Inflammatory macrophage treated with lipopolysaccharide for 1 hour (primary cell): ENCODE data around the gene CYP2F1.
"Not testable (repeated sequence)": the region's sequence is repeated elsewhere in the genome, so short reads cannot be mapped to it uniquely, and the experiment has no call there.

ENCODE experiments used
- DNase-seq, 2 donors: peaks; one replicate each; pipeline ENCODE4 v3.0.0-alpha.2; 2020 to 2022

The CYP2F1 gene, protein sequence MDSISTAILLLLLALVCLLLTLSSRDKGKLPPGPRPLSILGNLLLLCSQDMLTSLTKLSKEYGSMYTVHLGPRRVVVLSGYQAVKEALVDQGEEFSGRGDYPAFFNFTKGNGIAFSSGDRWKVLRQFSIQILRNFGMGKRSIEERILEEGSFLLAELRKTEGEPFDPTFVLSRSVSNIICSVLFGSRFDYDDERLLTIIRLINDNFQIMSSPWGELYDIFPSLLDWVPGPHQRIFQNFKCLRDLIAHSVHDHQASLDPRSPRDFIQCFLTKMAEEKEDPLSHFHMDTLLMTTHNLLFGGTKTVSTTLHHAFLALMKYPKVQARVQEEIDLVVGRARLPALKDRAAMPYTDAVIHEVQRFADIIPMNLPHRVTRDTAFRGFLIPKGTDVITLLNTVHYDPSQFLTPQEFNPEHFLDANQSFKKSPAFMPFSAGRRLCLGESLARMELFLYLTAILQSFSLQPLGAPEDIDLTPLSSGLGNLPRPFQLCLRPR

DNA sequence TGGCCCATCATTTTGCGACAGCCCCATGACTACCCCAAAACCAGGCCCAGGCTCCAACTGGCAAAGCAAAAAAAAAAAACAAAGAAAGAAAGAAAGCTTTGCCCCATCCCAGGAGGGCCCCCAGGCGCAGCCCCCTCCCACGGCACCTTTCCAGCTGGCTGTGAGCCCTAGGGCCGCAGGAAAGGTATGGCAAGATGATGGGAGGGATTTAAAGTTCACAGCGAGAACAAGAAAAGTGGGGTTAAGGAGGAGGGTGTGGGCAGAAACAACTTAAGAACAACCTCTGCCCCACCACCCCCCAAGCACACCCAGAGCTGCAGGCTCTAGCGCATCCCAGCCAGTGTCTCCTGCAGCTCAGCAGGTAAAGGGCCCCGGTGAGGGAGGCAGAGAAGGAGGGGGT lies at the start of gene CYP2F1:
CYP2F1 (plus strand) TSS at position 301 of the 400 bp plus-strand sequence. CDS start 1,757 bp downstream, outside the sequence.
- no peak for DNase-seq

DNA sequence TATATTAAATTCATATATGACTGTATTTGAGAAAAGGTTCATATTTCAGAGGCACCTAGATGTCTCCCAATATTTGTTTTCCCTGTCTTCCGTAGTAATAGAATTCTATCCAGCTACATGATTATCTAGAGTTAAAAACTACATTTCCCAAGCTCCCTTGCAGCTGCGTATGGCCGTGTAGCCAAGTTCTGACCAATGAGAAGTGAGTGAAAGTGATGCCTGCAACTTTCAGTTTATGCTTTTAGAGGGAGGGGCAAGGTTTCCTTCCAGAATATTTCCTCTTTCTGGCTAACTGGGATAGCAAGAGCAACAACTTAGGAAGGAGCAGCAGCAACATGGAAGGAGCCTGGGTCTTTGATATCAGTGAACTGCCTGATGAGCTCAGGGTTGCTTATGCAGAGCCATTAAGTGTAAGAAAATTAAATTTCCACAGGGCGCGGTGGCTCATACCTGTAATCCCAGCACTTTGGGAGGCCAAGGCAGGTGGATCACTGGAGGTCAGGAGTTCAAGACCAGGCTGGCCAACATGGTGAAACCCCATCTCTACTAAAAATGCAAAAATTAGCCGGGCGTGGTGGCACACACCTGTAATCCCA lies 49.2 kb upstream of the CYP2F1 start:
- peak in 1 of 2 donors; percentile 13 for DNase-seq

DNA sequence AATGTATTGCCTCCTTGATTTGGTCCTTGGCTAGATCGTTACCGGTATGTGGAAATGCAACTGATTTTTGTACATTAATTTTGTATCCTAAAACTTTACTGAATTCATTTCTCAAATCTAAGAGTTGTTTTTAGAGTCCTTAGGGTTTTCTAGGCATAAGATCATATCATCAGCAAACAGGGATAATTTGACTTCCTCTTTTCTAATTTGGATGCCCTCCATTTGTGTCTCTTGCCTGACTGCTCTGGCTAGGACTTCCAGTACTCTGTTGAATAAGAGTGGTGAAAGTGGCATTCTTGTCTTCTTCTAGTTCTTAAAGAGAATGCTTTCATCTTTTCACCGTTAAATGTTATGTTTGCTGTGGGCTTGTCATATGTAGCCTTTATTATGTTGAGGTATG lies 37.9 kb upstream of the CYP2F1 start:
- no peak for DNase-seq

DNA sequence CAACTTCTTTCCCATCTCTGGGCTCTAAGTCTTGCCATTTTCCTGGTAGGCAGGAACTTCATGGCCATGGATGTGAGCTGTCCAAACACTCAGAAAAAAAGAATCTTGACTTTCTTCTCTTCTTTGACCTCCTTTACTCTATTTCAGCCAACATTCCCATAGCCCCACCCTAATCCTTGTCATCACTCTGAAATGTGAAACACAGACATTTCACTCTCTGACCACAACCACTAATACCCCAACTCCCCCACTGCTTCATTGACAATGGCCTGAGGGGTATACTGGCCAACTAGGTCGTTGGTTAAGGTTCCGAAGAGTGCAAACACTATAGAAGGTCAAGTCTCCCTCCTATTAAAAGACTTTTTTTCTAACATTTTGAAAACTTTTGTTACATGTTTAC lies 30.7 kb upstream of the CYP2F1 start:
- DNase-seq, result no peak

DNA sequence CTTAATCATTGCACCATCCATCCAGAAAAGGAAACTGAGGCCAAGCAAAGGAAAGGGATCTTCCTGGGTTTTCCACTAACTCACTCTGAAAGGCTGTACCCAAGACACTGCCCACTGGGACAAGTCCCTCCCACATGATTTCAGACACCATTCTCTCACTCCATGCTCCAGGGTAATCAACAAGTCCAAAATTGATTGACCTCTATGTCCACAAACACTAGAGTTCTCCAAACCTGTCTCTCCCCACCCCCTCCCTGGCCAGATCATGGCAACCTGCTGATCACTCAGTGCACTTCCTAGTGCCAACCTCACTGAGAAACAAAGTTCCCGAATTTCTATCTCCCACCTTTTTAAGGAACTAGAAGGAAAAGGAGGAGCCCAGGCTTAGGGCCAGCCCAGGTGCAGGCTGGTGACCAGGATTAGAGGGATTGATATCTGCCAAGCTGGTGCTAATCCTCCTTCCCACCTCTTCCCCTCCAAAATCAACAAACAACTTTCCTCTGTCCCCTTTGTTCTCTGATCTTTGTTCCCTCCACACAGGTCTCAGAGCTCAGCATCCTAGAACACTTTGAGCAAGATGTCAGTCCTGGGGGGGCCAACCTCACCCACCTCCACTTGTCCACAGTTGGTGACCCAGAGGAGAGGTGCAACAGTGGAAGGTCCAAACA lies 28.4 kb upstream of the CYP2F1 start:
- no peak for DNase-seq

DNA sequence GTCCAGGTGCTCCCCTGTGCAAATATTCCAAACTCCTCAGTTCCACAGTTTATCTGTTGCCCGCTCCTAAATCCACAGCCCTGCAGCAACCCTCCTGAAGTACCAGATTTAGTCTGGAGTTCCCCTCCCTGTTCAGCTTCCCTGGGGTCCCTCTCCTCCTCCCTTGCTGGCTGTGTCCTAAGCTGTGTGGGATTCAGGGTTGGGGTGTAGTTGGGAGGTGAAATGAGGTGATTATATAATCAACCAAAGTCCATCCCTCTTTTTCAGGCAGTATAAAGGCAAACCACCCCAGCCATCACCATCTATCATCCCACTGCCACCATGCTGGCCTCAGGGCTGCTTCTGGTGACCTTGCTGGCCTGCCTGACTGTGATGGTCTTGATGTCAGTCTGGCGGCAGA lies 26.1 kb upstream of the CYP2F1 start, which contains the start of gene CYP2A13:
CYP2A13 (plus strand) TSS at position 301 of the 400 bp plus-strand sequence; CDS start at position 322, 21 bp downstream.
- DNase-seq, result no peak

DNA sequence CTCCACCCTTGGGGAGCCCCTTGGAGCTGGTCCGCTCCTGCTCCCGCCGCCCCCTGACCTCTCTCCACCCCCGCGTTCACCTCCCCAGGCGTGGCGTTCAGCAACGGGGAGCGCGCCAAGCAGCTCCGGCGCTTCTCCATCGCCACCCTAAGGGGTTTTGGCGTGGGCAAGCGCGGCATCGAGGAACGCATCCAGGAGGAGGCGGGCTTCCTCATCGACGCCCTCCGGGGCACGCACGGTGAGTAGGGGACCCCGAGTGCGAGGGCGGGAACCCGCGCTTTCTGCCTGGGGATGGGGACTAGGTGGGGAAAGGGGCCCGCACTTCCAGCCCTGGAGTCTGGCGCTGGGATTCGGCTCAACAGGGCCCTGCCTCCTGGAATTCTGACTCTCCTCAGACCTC lies 24.3 kb upstream of the CYP2F1 start:
- no peak for DNase-seq

DNA sequence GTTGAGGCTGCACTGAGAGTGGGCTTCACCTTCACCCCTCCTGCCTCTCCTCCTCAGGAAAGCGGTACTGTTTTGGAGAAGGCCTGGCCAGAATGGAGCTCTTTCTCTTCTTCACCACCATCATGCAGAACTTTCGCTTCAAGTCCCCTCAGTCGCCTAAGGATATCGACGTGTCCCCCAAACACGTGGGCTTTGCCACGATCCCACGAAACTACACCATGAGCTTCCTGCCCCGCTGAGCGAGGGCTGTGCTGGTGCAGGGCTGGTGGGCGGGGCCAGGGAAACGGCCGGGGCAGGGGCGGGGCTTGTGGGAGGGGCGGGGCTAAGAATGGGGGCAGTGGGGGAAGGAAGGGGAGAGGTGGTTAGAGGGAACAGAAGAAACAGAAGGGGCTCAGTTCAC lies 18.5 kb upstream of the CYP2F1 start:
- DNase-seq, result no peak

DNA sequence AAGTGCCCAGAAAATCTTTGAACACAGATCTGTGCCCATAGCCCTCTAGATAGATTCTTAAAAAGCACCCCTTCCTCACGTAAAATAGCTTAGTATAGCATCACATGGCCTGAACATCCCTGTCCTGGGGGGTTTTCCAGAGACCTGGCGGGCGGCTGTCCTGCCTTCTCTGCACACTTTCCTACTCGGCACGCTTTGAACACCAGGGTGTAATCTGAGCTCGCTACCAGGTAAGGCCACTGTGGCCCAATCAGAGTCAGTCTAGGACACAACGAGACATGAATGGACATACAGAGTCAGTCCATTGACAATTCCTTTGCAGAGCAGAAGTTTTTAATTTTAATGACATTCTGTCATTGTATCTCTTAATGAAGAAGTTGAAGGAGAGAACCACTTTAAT lies 17.9 kb upstream of the CYP2F1 start:
- DNase-seq, result no peak

DNA sequence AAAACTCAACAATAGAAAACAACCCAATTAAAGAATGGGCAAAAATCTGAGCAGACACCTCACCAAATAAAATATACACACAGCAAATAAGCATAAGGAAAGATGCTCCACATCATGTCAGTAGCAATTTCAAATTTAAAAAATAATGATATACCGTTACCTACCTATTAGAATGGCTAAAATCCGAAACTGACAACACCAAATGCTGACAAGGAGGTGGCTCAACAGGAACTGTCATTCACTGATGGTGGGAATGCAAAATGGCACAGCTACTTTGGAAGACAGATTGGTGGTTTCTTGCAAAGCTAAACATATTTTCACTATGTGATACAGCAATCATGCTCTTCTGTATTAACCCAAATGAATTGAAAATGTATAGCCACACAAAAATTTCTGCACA lies 16.9 kb upstream of the CYP2F1 start:
- DNase-seq, result no peak

DNA sequence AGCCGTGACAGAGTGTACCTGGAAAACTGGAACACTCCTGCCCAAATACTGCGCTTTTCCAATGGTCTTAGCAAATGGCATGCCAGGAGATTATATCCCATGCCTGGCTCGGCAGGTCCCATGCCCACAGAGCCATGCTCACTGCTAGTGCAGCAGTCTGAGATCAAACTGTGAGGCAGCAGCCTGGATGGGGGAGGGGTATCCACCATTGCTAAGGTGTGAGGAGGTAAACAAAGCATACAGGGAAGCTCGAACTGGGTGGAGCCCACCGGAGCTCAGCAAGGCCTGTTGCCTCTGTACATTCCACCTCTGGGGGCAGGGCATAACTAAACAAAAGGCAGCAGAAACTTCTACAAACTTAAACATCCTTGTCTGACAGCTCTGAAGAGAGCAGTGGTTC lies 15.5 kb upstream of the CYP2F1 start:
- no peak for DNase-seq

DNA sequence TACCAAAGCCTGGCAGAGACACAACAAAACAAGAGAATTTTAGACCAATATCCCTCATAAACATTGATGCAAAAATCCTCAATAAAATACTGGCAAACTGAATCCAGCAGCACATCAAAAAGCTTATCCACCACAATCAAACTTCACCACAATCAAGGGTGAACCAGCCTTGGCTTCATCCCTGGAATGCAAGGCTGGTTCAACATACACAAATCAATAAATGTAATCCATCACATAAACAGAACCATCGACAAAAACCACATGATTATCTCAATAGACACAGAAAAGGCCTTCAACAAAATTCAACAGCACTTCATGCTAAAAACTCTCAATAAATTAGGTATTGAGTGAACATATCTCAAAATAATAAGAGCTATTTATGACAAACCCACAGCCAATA lies 12.0 kb upstream of the CYP2F1 start:
- DNase-seq, result not testable (repeated sequence)

DNA sequence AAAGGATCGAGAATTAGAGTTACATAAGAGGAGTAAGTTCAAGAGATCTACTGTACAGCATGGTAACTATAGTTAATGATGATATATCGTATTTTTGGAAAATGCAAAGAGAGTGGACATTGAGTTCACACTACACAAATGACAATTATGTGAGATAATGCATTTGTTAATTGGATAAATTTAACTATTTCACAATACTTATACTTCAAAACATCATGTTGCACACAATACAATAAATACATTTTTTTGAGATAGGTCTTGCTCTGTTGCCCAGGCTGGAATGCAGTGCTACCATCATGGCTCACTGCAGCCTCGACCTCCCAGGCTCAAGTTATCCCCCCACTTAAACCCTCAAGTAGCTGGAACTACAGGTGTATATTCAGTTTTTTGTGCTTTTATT lies 8.1 kb upstream of the CYP2F1 start:
- no peak for DNase-seq

DNA sequence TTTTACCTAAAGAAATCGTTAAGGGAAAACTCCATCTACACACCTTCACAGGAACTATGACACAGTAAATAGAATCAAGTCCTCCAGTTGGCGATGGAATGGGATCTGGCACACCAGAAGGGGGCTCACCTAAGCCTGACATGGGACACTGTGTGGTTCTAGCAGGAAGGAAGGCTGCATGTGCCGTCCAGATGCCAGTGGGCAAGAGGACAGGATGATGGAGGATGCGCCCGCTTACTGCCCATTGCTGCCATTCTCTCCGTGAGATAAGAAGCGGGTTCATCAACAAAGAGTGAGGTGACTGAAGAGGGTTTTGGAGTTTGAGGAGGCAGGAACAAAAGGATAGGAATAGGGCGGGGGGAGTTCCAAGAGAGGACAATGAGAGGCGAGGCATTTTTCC lies 2.9 kb upstream of the CYP2F1 start:
- DNase-seq, result no peak

DNA sequence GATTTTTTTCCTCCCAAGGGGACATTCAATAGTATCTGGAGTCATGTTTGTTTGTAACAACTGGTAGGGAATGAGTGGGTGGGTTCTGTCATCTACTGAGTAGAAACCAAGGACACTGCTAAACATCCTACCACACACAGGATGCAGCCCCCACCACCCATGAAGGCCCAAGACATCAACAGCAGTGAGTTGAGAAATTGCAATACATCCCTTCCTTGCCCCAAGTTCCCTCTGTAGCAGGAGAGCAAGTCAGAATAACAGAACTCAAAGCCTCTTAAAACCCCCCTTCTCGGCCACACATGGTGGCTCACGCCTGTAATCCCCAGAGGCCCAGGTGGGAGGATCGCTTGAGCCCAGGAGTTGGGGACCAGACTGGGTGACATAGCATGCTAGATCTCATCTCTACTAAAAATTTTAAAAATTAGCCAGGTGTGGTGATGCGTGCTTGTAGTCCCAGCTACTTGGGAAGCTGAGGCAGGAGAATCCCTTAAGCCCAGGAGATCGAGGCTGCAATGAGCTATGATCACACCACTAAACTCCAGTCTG lies 2.4 kb upstream of the CYP2F1 start:
- DNase-seq, result no peak

DNA sequence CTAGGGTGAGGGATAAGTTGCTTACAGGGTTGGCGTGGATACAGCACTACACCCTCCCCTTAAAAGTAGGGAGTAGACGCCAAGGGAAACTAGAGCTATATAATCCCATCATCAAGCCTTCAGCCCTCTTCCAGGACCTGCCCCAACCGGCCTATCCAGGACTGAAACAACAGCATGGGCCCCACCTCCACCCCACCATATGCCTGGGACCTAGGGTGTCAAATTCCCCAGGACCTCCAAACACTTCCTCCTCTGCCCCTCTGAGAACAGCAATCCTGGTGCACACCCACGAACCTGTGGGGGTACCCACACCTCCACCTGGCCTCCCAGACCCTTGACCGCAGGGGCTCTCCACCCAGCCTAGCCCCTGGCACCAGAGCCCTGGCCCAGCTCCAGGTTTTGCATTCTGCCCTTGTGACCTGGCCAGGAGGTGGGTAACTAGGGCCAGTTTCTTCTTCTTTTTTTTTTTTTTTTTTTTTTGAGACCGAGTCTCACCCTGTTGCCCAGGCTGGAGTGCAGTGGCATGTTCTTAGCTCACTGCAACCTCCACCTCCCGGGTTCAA lies 1.4 kb upstream of the CYP2F1 start:
- no peak for DNase-seq

DNA sequence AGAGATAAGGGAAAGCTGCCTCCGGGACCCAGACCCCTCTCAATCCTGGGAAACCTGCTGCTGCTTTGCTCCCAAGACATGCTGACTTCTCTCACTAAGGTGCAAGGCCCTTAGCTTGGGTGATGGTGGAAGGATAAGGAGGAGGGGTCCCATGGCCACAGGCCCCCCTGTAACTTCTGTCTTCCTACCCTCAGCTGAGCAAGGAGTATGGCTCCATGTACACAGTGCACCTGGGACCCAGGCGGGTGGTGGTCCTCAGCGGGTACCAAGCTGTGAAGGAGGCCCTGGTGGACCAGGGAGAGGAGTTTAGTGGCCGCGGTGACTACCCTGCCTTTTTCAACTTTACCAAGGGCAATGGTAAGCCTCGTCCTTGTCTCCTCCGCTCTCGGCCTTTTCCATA lies 2.0 kb downstream of the CYP2F1 start:
- DNase-seq, result no peak

DNA sequence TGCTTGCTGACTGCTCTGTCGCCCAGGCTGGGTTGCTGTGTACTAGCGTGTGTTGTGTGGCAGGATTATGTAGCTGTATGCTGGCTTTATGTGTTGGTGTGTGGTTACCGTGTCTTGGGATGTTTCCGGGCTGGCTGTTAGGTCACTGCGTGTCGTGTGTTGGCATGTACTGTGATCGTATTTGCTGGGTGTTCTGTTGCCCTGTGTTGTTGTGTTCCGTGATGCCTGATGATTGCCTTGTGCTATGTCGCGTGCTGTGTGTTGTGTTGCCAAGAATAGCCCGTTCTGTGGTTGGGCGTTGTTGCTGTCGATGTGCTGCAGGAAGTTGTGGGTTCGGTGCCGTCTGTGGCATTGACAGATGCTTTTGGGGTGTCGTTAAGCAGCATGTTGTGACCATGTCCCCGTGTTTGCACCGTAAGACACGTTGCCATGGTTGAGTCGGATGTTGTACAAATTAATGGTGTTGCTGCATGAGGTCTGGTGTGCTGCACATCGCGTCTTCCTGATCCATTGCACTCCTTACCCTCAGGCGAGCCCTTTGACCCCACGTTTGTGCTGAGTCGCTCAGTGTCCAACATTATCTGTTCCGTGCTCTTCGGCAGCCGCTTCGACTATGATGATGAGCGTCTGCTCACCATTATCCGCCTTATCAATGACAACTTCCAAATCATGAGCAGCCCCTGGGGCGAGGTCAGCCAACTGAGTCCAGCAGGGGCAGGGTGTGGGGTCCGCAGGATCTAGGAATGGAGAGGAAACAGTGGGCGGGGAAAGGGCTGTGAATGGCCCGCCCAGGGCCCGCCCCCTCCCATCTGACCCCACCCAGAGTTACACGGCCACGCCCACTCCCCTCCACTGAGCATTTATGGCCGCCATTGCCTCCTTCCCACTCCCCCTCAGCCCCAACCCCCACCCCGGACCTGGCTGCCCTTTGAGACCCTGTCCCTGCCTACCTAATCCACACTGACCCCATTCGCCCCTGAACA lies 7.0 kb downstream of the CYP2F1 start:
- DNase-seq, result peak in 1 of 2 donors; percentile 3

DNA sequence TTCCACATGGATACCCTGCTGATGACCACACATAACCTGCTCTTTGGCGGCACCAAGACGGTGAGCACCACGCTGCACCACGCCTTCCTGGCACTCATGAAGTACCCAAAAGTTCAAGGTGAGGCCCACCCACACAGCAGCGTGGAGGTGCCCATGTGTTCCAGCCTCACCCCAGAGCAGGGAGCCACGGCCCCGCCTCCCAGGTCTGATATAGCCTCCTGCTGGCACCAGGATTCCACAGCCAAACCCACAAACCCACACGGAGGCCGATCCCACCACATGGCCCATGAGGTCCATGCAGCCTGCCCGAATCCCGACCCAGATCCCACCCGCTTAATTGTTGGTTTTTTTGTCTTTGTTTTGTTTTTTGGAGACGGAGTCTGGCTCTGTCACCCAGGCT lies 8.6 kb downstream of the CYP2F1 start:
- DNase-seq, result not testable (repeated sequence)

DNA sequence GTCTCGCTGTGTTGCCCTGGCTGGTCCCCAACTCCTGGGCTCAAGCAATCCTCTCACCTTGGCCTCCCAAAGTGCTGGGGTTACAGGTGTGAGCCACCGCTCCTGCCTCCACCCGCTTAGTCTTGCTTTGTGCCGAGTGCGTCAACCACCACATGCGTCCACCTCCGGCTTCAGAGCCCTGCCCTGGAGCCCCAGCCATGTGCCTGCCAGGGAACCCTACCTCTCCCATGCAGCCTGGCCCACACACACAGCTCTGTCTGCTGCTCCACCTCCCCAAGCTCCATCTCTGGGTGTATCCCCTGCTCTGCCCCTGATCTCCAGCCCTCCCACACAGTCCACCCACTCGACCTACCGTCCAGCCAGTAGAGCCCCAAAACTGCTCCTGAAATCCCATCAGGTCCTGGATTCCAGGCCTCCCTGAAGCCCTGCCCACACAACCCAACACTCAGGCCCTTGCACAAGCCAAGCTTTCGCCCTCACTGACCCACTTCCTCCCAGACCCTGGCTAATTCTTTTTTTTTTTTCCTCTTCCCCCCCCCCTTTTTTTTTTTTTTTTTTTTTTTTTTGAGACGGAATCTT lies 9.6 kb downstream of the CYP2F1 start:
- DNase-seq, result peak; percentile 29 to 57

DNA sequence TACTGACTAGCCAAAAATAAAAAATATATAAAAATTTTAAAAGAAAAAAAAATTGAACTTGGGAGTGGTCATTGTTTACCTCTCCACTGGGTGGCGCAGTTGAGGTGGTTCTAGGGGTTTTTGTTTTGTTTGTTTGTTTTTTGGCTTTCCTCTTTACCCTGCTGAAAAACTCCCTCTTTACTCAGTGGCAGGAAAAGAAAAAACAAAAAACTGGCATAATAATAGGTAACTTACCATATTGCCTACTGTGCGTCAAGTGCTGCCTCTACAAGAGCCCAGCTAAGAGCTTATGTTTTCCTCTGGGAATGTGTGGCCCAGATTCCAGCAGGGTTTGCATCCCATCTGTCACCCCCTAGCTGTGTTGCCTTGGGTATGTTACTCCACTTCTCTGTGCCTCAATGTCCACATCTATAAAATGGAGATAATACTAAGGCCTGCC lies 12.6 kb downstream of the CYP2F1 start:
- peak; percentile 3 to 40 for DNase-seq
